ENCODE measurements around the gene SLC25A41.

The SLC25A41 gene

GRCh38 chr19:6433663-6434062, at the start of gene SLC25A41:
TSS of gene SLC25A41 (minus strand) at chr19:6433763. CDS start at chr19:6433693, 70 bp downstream.
- DNase-seq: no peak

GRCh38 chr19:6483235-6483634, 49.7 kb upstream of the SLC25A41 start:
- no peak for DNase-seq

- DNase-seq: no peak
Measured at GRCh38 chr19:6482343-6482686, 48.8 kb upstream of the SLC25A41 start.

- DNase-seq: no peak
Measured at GRCh38 chr19:6481541-6482342, 48.2 kb upstream of the SLC25A41 start, which contains the start of gene DENND1C. TSS of gene DENND1C (minus strand) at chr19:6481787. CDS start at chr19:6481695, 92 bp downstream.

- no peak for DNase-seq
Measured at GRCh38 chr19:6480848-6481415, 47.4 kb upstream of the SLC25A41 start.

- DNase-seq: no peak
Measured at GRCh38 chr19:6479836-6480398, 46.4 kb upstream of the SLC25A41 start.

GRCh38 chr19:6478815-6479214, 45.3 kb upstream of the SLC25A41 start:
- no peak for DNase-seq

- DNase-seq: no peak
Measured at GRCh38 chr19:6476896-6477431, 43.4 kb upstream of the SLC25A41 start.

GRCh38 chr19:6476155-6476895, 42.8 kb upstream of the SLC25A41 start:
- DNase-seq: peak; percentile 52

- DNase-seq: no peak
Measured at GRCh38 chr19:6475321-6476108, 42.0 kb upstream of the SLC25A41 start.

- no peak for DNase-seq
Measured at GRCh38 chr19:6473647-6474046, 40.1 kb upstream of the SLC25A41 start.

- DNase-seq: no peak
Measured at GRCh38 chr19:6472713-6473112, 39.1 kb upstream of the SLC25A41 start.

GRCh38 chr19:6471076-6471475, 37.5 kb upstream of the SLC25A41 start:
- no peak for DNase-seq

GRCh38 chr19:6470173-6470572, 36.6 kb upstream of the SLC25A41 start:
- DNase-seq: no peak

- DNase-seq: no peak
Measured at GRCh38 chr19:6467384-6467783, 33.8 kb upstream of the SLC25A41 start.

GRCh38 chr19:6466526-6467248, 33.1 kb upstream of the SLC25A41 start:
- no peak for DNase-seq

GRCh38 chr19:6465663-6466062, 32.1 kb upstream of the SLC25A41 start:
- DNase-seq: no peak

- no peak for DNase-seq
Measured at GRCh38 chr19:6465006-6465405, 31.4 kb upstream of the SLC25A41 start.

GRCh38 chr19:6464070-6464873, 30.7 kb upstream of the SLC25A41 start, which contains the start of gene CRB3:
TSS of gene CRB3 (plus strand) at chr19:6464271. CDS start at chr19:6464702, 431 bp downstream.
- no peak for DNase-seq

- peak; percentile 98 for DNase-seq
Measured at GRCh38 chr19:6460099-6460884, 26.7 kb upstream of the SLC25A41 start.

Data from fibroblast of upper back skin (primary cell).